GM19043 (cell line): ENCODE data around the gene SUPT3H.

Experiments used
- ATAC-seq: cut with Tn5 transposase; IDR thresholded peaks from one replicate; pipeline ENCODE4 v1.9.1; 2021; ENCODE audit warnings: low read depth; ENCODE audit not compliant: unreplicated experiment

Gene SUPT3H

DNA sequence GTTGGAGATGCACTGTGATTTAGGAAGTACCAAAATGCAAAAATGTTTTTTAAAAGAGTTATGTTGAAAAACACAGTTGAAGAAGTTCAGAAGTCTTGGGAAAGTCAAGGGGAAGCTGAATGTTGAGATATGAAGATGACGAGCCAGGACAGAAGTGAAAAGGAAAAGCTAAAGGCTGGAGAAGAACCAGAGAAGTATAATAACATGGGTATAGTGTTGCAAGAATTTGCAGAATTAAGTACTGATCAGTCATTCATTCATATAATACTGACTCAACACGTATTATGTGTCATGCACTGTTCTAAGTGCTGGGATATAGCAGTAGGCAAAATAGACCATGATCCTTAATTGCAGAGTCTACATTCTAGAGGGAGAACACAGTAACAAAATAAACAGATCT is 557.4 kb downstream of the SUPT3H start:
- ATAC-seq, result no peak

GRCh38 chr6:44811456-44811855 is 566.3 kb downstream of the SUPT3H start:
- ATAC-seq, result no peak

- no peak for ATAC-seq
Measured at GRCh38 chr6:44809258-44809657, 568.5 kb downstream of the SUPT3H start.

DNA sequence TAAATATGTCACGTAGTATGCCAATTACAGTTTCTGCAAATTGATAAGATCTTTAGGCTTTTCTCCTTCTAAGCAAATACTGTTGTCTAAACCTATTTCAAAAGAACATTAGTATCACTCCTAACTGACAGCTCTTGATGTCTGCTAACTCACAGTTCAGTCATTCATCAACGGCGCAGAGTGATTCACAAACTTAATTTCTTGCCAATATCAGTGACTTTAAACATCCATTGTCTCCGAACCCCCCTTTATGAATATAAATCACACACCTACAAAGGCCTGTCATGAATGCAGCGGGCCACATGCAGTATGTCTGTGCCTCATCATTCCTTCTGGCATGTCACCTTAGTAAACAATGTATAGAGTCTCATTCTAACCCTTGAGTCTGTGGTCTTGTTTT is 569.6 kb downstream of the SUPT3H start:
- no peak for ATAC-seq

DNA sequence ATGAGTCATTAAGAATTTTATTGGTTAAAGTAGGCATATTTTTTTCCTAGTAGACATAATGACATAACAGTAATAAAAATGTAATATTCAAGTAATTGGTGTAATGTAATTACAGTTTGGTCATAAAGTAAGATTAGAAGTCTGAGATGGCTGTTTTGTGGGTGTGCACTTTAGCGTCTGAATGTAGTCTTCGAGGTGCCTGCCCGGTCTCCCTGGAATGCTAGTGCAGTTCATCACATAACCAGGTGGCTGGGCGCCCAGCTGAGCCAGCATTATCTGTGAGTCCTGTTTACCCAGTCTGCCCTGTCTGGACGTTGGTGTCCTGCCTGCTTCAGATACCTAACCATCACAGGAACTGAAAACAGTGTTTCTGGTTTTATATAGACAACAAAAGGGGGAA is 571.1 kb downstream of the SUPT3H start:
- ATAC-seq, result no peak

DNA sequence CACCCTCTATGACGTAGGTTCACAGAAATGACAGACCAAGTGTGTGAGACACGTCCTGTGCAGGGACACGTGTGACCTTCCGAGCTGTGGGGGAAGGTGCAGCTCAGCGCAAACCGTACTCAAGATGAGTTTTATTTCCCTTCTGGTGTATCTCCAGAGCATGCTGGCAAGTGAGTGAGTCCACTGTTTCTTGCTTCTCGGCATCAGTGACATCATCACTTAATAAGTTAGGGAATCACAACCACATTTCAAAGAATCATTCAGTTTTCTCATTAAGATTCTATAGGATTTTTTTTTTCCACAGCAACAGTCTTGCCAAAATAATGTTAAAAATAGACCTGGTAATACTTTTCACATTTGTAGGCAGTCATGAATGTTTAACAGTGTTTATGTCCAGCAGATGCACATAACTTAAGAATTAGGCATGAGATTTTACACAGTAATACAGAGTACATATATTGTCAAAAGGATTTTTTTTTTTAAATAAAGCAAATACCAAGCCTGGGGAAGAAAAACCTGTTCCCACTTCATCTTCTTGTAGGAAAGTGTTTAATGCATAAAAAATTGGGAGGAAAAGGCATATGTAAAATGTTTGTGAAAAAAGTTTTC is 572.4 kb downstream of the SUPT3H start:
- ATAC-seq, result no peak

- ATAC-seq, result no peak
Measured at GRCh38 chr6:44804546-44805159, 573.1 kb downstream of the SUPT3H start.

GRCh38 chr6:44804016-44804415 is 573.7 kb downstream of the SUPT3H start:
- no peak for ATAC-seq

- ATAC-seq, result no peak
Measured at GRCh38 chr6:44800784-44801592, 576.7 kb downstream of the SUPT3H start.

DNA sequence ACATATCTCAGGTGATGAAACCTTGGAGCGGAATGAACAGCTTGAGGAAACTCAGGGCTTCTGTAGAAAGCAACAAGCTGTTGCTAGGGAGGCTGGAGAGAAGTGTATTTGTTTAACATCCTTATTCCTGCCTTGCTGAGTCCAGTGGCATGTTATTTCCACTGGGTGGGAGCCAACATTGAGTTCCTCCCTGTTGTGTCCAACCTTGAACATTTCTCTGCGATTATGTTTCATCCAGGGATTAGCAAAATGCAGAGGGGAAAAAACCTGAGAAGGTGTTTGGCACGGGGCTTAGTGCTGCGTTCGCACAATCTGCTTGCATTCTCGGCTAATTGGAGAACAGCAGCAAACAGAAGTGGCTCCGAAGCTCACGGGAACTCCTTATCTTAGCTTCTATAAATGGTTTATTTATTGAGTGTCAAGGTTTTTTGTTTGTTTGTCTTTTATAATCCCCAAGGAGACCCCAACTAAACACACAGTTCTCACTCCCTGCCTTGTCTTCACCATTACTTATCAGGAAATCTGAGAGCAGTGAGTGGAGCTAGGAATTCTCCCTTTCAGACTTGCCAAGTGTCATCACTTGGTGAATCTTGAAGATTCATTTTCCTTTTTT is 577.5 kb downstream of the SUPT3H start:
- ATAC-seq, result no peak

DNA sequence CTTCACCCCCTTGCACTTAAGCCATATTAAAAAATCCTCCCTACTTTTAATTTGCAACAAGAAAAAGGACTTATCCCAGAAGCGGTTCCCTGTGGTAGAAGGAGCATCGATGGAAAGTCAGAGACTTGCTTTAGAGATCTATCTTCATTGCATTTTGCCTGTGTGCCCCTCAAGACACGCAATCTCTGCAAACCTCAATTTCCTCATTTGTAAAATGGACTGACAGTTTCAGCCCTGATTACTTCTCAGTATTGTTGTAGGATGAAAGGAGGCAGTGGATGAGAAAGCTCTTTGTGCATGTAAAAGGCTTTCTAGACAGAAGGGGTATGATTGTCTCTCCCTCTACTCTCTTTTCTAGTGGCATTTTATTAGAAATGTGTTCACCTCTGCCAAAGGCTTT is 580.0 kb downstream of the SUPT3H start:
- no peak for ATAC-seq

DNA sequence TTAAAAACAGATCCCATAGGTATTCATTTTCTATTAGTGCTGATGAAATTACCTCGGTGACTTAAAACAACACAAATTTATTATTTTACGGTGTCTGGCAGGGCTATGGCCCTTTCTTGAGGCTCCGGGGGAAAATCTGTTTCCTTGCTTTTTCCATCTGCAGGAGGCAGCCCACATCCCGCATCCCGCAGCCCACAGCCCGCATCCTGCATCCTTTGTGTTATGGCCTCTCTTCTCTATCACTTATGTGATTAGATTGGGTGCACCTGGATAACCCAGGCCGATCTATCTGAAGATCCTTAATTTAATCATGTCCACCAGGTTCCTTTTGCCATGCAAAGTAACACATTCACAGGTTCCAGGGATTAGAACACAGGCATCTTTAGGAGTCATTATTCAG is 582.4 kb downstream of the SUPT3H start:
- ATAC-seq, result no peak

- ATAC-seq, result no peak
Measured at GRCh38 chr6:44789806-44790205, 587.9 kb downstream of the SUPT3H start.

- ATAC-seq, result no peak
Measured at GRCh38 chr6:44789061-44789460, 588.7 kb downstream of the SUPT3H start.

DNA sequence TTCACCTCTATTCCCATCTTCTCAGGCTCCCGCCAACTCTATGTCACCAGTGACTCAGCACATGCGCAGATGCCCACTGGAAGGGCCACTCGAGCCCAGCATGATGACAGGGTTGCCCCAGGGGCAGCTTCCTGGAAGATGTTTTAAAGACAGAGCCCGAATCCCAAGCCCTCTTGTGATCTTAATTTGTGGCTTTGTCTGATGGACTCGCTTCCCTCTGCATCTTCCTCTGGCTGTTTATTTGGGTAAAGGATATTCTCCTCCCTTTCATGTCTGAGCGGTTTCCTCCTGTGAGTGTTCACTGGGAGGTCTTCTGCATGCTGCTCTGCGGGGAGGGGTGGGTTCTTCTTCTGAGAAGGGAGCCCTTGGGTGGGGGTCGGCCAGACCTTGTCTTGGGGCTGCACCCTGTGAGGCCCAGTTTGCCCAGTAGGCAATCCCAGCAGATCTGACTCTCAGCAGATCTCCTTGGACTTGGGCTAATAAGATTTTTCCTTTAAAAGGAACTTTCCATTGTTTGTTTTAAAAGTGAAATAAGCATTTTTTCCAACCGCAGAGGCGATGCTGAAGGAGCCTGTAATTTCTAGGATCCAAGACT is 589.2 kb downstream of the SUPT3H start:
- ATAC-seq, result no peak

GRCh38 chr6:44787254-44787834 is 590.4 kb downstream of the SUPT3H start:
- no peak for ATAC-seq

DNA sequence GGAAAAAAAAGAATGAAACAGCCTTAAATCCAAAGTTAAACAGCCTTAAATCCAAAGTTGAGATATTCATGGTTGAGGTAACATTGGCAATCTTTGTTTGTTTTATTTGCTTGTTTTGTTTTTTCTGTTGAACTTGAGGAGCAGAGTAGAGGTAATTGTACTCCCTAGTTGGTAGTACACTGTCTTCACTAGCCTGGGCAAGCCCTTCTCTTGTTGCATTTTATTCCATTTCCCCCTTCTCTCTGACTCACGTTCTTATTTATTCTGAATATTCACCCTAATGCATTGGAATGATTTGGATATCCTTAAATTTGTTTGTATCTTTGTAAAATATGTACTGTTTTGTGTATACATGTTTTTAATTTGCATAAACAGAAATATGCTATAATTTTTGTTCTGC is 592.6 kb downstream of the SUPT3H start:
- no peak for ATAC-seq

DNA sequence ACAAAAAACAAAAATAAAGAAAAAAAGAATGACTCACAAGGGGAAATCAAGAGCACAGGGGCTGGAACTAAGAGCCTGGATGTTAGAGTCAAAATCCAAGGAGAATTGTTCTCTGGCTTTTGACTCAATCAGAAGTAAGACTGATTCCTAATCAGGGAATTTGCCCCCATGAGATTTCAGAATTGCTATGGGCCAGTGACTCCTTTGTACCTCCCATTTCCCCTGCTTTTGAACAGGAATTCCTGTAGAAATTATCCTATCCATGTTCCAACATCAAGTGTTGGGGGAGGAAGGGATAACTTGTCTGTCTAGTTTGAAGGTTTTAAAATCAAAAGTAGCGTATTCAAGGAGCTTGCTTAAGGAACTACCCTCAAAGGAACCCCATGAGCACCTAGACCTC is 593.5 kb downstream of the SUPT3H start:
- no peak for ATAC-seq

- ATAC-seq, result no peak
Measured at GRCh38 chr6:44782892-44783291, 594.8 kb downstream of the SUPT3H start.

- no peak for ATAC-seq
Measured at GRCh38 chr6:44781912-44782597, 595.7 kb downstream of the SUPT3H start.
